Mesothelial cell of epicardium (in vitro differentiated cells): ENCODE data around the gene CD9. TPM values are rescaled to one million over a fixed set of nuclear protein-coding genes. Genes with fewer than 3 reads are reported as not detected.
A peak's percentile ranks its signal among the peaks of the same experiment; 100 is the strongest.
"Not testable (repeated sequence)": the region's sequence is repeated elsewhere in the genome, so short reads cannot be mapped to it uniquely, and the experiment has no call there.

Experiments used
- DNase-seq, 2 experiments: peaks; one replicate each; pipeline ENCODE4 v3.0.0; 2021; ENCODE audit warnings: low spot score in 2 of 2; ENCODE audit not compliant: unreplicated experiment in 2 of 2
- H3K27ac Mint-ChIP-seq: 2 replicates; pipeline ENCODE4 v1.8.0; 2021; ENCODE audit warnings: mixed read lengths
- H3K27me3 Mint-ChIP-seq: 2 replicates; pipeline ENCODE4 v1.8.0; 2021; ENCODE audit warnings: low read depth, mixed read lengths
- H3K36me3 Mint-ChIP-seq: 2 replicates; pipeline ENCODE4 v1.8.0; 2021; ENCODE audit warnings: mixed read lengths
- H3K4me1 Mint-ChIP-seq: 2 replicates; pipeline ENCODE4 v1.8.0; 2021; ENCODE audit warnings: mixed read lengths
- H3K4me3 Mint-ChIP-seq: 2 replicates; pipeline ENCODE4 v1.8.0; 2021; ENCODE audit warnings: mild to moderate bottlenecking, moderate library complexity, mixed read lengths
- H3K9me3 Mint-ChIP-seq: 2 replicates; pipeline ENCODE4 v1.8.0; 2021; ENCODE audit warnings: mixed read lengths
- total RNA-seq: library from RNA; stranded (reverse); gene quantifications from 3 replicates; pipeline ENCODE4 v1.2.1, GENCODE V29; 2021
- TF ChIP-seq, protein P1 (sequence below): fragments of 200-600 bp; sonication (generic); IDR thresholded peaks from one replicate; pipeline ENCODE4 v1.5.0; 2021; ENCODE audit warnings: antibody characterized with exemption; ENCODE audit not compliant: unreplicated experiment

Gene CD9
- 20.0 to 22.6 TPM (median 22.3 TPM) in 3 replicates for total RNA-seq

DNA sequence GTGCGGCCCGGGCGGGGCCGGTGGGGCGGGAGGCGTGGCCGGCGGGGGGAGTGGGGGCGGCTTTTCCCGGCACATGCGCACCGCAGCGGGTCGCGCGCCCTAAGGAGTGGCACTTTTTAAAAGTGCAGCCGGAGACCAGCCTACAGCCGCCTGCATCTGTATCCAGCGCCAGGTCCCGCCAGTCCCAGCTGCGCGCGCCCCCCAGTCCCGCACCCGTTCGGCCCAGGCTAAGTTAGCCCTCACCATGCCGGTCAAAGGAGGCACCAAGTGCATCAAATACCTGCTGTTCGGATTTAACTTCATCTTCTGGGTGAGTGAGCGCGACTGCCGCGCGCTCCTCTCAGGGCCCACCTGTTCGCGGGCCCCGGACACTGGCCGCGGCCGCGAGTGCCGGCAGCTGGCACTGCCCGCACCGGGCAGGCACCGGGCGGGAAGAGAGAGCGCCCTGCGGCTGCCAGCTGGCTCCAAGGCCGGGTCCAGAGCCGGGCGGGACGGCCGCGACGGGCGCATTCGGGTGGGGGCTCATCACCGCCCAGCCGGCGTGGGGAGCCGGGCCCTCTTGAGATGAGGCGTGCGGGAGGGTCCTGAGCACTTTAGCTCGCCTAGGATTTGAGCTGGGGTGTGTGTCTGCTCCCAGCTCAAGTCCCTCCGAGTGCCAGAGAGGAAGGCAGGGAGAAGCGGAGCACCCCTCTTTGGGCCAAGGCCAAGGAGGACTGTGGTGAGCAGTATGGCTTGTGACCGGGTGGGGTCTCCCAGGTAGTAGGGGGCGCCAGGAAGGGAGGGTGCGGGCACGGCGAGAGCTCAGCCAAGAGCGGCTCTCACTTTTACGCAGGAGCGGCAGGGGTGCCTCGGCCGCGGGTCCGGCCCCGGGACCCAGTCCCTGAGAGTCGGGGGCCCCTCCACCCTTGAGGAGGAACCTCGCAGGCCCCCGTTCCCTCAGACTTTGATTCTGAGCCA lies at the start of gene CD9:
TSS of gene CD9 (plus strand) at position 145 of the 957 bp plus-strand sequence. CDS start at position 245, 100 bp downstream.
- Mint-ChIP-seq H3K36me3 (no peaks in the 10 kb centered on the region), H3K27ac (peak within 1 kb of the TSS; percentile 60), H3K9me3 (no peaks in the 10 kb centered on the region), H3K4me3 (peak within 1 kb of the TSS; percentile 72), H3K27me3 (peaks cover 55% of the 10 kb centered on the region), H3K4me1 (peaks cover 35% of the 10 kb centered on the region)
- TF ChIP-seq, protein P1, sequence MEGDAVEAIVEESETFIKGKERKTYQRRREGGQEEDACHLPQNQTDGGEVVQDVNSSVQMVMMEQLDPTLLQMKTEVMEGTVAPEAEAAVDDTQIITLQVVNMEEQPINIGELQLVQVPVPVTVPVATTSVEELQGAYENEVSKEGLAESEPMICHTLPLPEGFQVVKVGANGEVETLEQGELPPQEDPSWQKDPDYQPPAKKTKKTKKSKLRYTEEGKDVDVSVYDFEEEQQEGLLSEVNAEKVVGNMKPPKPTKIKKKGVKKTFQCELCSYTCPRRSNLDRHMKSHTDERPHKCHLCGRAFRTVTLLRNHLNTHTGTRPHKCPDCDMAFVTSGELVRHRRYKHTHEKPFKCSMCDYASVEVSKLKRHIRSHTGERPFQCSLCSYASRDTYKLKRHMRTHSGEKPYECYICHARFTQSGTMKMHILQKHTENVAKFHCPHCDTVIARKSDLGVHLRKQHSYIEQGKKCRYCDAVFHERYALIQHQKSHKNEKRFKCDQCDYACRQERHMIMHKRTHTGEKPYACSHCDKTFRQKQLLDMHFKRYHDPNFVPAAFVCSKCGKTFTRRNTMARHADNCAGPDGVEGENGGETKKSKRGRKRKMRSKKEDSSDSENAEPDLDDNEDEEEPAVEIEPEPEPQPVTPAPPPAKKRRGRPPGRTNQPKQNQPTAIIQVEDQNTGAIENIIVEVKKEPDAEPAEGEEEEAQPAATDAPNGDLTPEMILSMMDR = no peak
- no peak for DNase-seq

GRCh38 chr12:6154730-6155459 lies 45.3 kb upstream of the CD9 start:
- Mint-ChIP-seq H3K9me3 (no peaks in the 10 kb centered on the region), H3K36me3 (no peaks in the 10 kb centered on the region), H3K27ac (peak overlapping the region; percentile 8), H3K4me3 (no peak overlapping the region), H3K4me1 (peaks cover 16% of the 10 kb centered on the region), H3K27me3 (no peaks in the 10 kb centered on the region)
- TF ChIP-seq, protein P1 = no peak
- DNase-seq = no peak

DNA sequence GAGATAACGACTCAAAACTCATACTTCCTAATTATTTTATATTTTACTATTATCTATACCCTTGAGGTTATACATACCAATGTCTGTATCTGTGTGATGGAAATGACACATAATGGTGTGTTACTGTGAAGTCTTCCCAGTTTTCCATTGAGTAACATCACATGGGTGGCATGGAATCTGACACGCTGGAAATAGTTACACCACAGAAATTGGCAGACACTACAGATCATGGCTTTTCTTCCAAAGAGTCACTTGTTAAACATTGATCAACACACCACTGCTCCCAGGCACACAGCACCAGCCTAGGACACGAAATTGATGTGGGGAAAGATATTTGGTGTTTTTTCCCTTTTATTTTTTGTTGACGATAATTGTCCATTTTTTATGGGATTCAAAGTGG lies 42.7 kb upstream of the CD9 start:
- DNase-seq = no peak
- TF ChIP-seq, protein P1 = no peak
- Mint-ChIP-seq H3K4me1 (peaks cover 30% of the 10 kb centered on the region), H3K27me3 (no peaks in the 10 kb centered on the region), H3K27ac (no peak overlapping the region), H3K36me3 (no peaks in the 10 kb centered on the region), H3K9me3 (no peaks in the 10 kb centered on the region), H3K4me3 (no peak overlapping the region)

DNA sequence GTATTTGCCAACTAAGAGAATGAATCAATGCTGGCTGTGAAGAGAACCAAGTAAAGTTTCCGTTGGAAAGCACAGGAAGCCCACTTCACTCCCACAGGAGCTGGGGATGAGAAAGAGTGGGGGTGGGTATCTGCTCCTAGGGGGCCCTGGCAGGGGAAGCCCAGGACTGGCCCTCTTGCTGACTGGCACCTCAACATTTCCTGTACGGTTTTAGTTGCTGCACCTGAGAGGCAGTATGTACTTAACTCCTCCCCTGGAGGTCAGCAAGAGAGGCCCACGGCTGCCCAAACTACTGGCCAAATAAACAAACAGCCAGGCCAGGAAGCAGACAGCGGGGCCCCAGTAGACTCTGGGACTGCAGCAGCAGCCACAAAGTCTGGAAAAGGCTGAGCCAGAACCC lies 41.9 kb upstream of the CD9 start:
- Mint-ChIP-seq H3K27ac (no peak overlapping the region), H3K27me3 (no peaks in the 10 kb centered on the region), H3K9me3 (no peaks in the 10 kb centered on the region), H3K4me3 (no peak overlapping the region), H3K36me3 (no peaks in the 10 kb centered on the region), H3K4me1 (peaks cover 30% of the 10 kb centered on the region)
- TF ChIP-seq, protein P1 = no peak
- DNase-seq = no peak

GRCh38 chr12:6158749-6159148 lies 41.5 kb upstream of the CD9 start:
- Mint-ChIP-seq H3K4me1 (peaks cover 30% of the 10 kb centered on the region), H3K27ac (no peak overlapping the region), H3K36me3 (no peaks in the 10 kb centered on the region), H3K9me3 (no peaks in the 10 kb centered on the region), H3K4me3 (no peak overlapping the region), H3K27me3 (no peaks in the 10 kb centered on the region)
- DNase-seq = no peak
- TF ChIP-seq, protein P1 = no peak

GRCh38 chr12:6159166-6160011 lies 40.8 kb upstream of the CD9 start:
- H3K36me3 Mint-ChIP-seq, DNase-seq, H3K27ac Mint-ChIP-seq, H3K4me3 Mint-ChIP-seq, H3K9me3 Mint-ChIP-seq, H3K27me3 Mint-ChIP-seq: not testable (repeated sequence)
- H3K4me1 Mint-ChIP-seq = peaks cover 30% of the 10 kb centered on the region

GRCh38 chr12:6160049-6160649 lies 40.1 kb upstream of the CD9 start:
- DNase-seq, H3K4me3 Mint-ChIP-seq, H3K9me3 Mint-ChIP-seq, H3K36me3 Mint-ChIP-seq, H3K27ac Mint-ChIP-seq, H3K27me3 Mint-ChIP-seq: not testable (repeated sequence)
- peaks cover 25% of the 10 kb centered on the region for H3K4me1 Mint-ChIP-seq
